DOHH2 (cell line): Measurements from ENCODE around the gene SUGCT.

Experiments used
- CTCF ChIP-seq: fragments of 200-600 bp; sonication (generic); IDR thresholded peaks from one replicate; pipeline ENCODE4 v1.5.1; 2014; ENCODE audit warnings: antibody characterized with exemption, mild to moderate bottlenecking, low read depth, low read length; ENCODE audit not compliant: poor library complexity, severe bottlenecking
- EZH2phosphoT487 ChIP-seq: fragments of 200-600 bp; sonication (generic); IDR thresholded peaks from 2 replicates; pipeline ENCODE4 v1.6.1; 2017; ENCODE audit warnings: borderline replicate concordance, mild to moderate bottlenecking, antibody characterized with exemption, low read length, moderate library complexity, mixed read lengths

- no peak for TF ChIP-seq EZH2phosphoT487
- peak; percentile 23 for TF ChIP-seq CTCF
Measured at GRCh38 chr7:40147371-40148246, 12.8 kb downstream of the SUGCT start.
